C4-2B (cell line): Measurements from ENCODE around the gene TMEM200C.

ENCODE experiments used
- CTCF ChIP-seq: fragments of 450-650 bp; conservative IDR thresholded peaks from 2 replicates; pipeline ENCODE4 v1.5.1; 2017; ENCODE audit warnings: mild to moderate bottlenecking
- ZFX ChIP-seq: fragments of 450-650 bp; IDR thresholded peaks from 2 replicates; pipeline ENCODE4 v1.6.1; 2017

- TF ChIP-seq CTCF (no peak), ZFX (no peak)
These were observed 35.5 kb upstream of the TMEM200C start for GRCh38 chr18:5930789-5931188.
